Measurements from ENCODE around the gene CCT5. TPM values are rescaled to one million over a fixed set of nuclear protein-coding genes. Genes with fewer than 3 reads are reported as not detected.

Gene CCT5
- total RNA-seq, 1 experiment from 2014 or later, result 548 TPM

DNA sequence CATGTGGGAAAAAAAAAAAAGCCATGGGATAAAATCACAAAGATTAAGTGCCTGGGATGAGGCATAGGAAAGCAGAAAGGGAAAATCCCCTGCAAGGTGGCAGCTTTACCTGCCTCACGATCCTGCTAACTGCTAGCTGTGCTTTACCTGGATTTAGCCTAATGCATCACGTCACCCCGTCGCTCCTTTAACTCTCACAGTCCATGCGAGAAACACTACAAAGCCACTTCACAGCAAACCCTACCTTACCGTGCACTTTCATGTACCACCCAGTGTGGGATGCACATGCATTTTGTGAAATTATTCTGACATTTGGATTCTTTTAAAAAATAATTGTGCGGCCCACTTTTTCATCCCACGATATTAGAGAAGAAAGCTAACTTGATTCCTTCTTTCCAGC, 31.4 kb upstream of the CCT5 start:
- no peak for DNase-seq (ENCODE audit: low spot score)
- TF ChIP-seq ESRRA (CRISPR knock-in tag; IDR thresholded peaks at IDR 0.05; ENCODE audit: borderline replicate concordance), result no peak
- no peak for TF ChIP-seq ELF4 (CRISPR knock-in tag; IDR thresholded peaks at IDR 0.05; ENCODE audit: low read depth)
- TF ChIP-seq, protein P1, sequence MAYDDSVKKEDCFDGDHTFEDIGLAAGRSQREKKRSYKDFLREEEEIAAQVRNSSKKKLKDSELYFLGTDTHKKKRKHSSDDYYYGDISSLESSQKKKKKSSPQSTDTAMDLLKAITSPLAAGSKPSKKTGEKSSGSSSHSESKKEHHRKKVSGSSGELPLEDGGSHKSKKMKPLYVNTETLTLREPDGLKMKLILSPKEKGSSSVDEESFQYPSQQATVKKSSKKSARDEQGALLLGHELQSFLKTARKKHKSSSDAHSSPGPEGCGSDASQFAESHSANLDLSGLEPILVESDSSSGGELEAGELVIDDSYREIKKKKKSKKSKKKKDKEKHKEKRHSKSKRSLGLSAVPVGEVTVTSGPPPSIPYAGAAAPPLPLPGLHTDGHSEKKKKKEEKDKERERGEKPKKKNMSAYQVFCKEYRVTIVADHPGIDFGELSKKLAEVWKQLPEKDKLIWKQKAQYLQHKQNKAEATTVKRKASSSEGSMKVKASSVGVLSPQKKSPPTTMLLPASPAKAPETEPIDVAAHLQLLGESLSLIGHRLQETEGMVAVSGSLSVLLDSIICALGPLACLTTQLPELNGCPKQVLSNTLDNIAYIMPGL (CRISPR knock-in tag; IDR thresholded peaks at IDR 0.05), result no peak
- TF ChIP-seq ZNF671 (CRISPR knock-in tag; IDR thresholded peaks at IDR 0.05), result no peak
- TF ChIP-seq NR3C1 (CRISPR knock-in tag; conservative IDR thresholded peaks at IDR 0.05; ENCODE audit: low read depth), result no peak
- ChIA-PET POLR2A (interaction anchor here (0.7 kb wide), 1 partner anchor 265 kb away, joined by 3 read pairs; no protein-coding TSS in a partner anchor), CTCF (interaction anchor here (0.6 kb wide), 1 partner anchor 188 kb away, joined by 3 read pairs; no protein-coding TSS in a partner anchor)
- H3K36me3 Mint-ChIP-seq, result peaks cover 13% of the 10 kb centered on the region
- no peak for ATAC-seq
- H3K9me3 Mint-ChIP-seq, result peaks cover 1% of the 10 kb centered on the region
- no peaks in the 10 kb centered on the region for H3K27me3 Mint-ChIP-seq (ENCODE audit: low read depth)
- no peak overlapping the region for H3K27ac Mint-ChIP-seq
- no peak overlapping the region for H3K4me3 Mint-ChIP-seq
- H3K4me1 Mint-ChIP-seq, result peaks cover 5% of the 10 kb centered on the region

DNA sequence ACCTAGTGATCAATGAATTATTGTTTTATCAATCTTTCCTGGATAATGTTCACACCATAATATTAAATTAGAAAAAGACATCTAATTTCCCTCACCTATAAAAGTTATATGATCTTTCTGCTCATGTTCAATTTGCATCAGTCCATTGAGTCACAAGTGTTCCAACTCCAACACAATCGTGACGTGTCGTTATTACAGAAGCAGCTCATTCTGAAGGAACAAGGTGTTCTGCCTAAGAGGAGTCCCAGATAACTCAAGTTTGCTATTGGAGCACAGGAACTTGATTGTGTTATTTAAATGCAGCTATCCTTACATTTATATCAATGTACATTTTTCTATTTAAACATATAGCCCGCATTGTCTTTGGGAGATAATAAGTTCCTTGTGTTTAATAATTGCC, 31.0 kb upstream of the CCT5 start:
- H3K4me3 Mint-ChIP-seq, result no peak overlapping the region
- ChIA-PET POLR2A (interaction anchor here (0.7 kb wide), 1 partner anchor 265 kb away, joined by 3 read pairs; no protein-coding TSS in a partner anchor), CTCF (interaction anchor here (0.6 kb wide), 1 partner anchor 189 kb away, joined by 3 read pairs; no protein-coding TSS in a partner anchor)
- DNase-seq (ENCODE audit: low spot score), result no peak
- peaks cover 17% of the 10 kb centered on the region for H3K36me3 Mint-ChIP-seq
- no peaks in the 10 kb centered on the region for H3K27me3 Mint-ChIP-seq (ENCODE audit: low read depth)
- H3K9me3 Mint-ChIP-seq, result peaks cover 5% of the 10 kb centered on the region
- no peak for ATAC-seq
- no peak overlapping the region for H3K27ac Mint-ChIP-seq
- peaks cover 5% of the 10 kb centered on the region for H3K4me1 Mint-ChIP-seq
- TF ChIP-seq, protein P2, sequence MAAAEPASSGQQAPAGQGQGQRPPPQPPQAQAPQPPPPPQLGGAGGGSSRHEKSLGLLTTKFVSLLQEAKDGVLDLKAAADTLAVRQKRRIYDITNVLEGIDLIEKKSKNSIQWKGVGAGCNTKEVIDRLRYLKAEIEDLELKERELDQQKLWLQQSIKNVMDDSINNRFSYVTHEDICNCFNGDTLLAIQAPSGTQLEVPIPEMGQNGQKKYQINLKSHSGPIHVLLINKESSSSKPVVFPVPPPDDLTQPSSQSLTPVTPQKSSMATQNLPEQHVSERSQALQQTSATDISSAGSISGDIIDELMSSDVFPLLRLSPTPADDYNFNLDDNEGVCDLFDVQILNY (CRISPR knock-in tag; IDR thresholded peaks at IDR 0.05), result no peak
- TF ChIP-seq MXD4 (CRISPR knock-in tag; IDR thresholded peaks at IDR 0.05; ENCODE audit: borderline replicate concordance) (no peak), ELF4 (CRISPR knock-in tag; IDR thresholded peaks at IDR 0.05; ENCODE audit: low read depth) (no peak), FOXK1 (CRISPR knock-in tag; IDR thresholded peaks at IDR 0.05) (no peak), SMAD3 (CRISPR knock-in tag; IDR thresholded peaks at IDR 0.05; ENCODE audit: borderline replicate concordance) (no peak), NR2C2 (CRISPR knock-in tag; IDR thresholded peaks at IDR 0.05) (no peak), IRF2 (CRISPR knock-in tag; IDR thresholded peaks at IDR 0.05; ENCODE audit: borderline replicate concordance, low read depth) (no peak), ZNF219 (CRISPR knock-in tag; IDR thresholded peaks at IDR 0.05; ENCODE audit: borderline replicate concordance) (no peak), ESRRA (CRISPR knock-in tag; IDR thresholded peaks at IDR 0.05; ENCODE audit: borderline replicate concordance) (no peak), GABPB1 (CRISPR knock-in tag; IDR thresholded peaks at IDR 0.05) (no peak), GRHL2 (CRISPR knock-in tag; IDR thresholded peaks at IDR 0.05; ENCODE audit: insufficient replicate concordance, severe bottlenecking) (no peak), PRRX2 (CRISPR knock-in tag; IDR thresholded peaks at IDR 0.05) (no peak), ZNF671 (CRISPR knock-in tag; IDR thresholded peaks at IDR 0.05) (no peak)
- TF ChIP-seq, protein P3, sequence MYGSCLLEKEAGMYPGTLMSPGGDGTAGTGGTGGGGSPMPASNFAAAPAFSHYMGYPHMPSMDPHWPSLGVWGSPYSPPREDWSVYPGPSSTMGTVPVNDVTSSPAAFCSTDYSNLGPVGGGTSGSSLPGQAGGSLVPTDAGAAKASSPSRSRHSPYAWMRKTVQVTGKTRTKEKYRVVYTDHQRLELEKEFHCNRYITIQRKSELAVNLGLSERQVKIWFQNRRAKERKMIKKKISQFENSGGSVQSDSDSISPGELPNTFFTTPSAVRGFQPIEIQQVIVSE (CRISPR knock-in tag; IDR thresholded peaks at IDR 0.05; ENCODE audit: borderline replicate concordance), result no peak
- TF ChIP-seq, protein P4, sequence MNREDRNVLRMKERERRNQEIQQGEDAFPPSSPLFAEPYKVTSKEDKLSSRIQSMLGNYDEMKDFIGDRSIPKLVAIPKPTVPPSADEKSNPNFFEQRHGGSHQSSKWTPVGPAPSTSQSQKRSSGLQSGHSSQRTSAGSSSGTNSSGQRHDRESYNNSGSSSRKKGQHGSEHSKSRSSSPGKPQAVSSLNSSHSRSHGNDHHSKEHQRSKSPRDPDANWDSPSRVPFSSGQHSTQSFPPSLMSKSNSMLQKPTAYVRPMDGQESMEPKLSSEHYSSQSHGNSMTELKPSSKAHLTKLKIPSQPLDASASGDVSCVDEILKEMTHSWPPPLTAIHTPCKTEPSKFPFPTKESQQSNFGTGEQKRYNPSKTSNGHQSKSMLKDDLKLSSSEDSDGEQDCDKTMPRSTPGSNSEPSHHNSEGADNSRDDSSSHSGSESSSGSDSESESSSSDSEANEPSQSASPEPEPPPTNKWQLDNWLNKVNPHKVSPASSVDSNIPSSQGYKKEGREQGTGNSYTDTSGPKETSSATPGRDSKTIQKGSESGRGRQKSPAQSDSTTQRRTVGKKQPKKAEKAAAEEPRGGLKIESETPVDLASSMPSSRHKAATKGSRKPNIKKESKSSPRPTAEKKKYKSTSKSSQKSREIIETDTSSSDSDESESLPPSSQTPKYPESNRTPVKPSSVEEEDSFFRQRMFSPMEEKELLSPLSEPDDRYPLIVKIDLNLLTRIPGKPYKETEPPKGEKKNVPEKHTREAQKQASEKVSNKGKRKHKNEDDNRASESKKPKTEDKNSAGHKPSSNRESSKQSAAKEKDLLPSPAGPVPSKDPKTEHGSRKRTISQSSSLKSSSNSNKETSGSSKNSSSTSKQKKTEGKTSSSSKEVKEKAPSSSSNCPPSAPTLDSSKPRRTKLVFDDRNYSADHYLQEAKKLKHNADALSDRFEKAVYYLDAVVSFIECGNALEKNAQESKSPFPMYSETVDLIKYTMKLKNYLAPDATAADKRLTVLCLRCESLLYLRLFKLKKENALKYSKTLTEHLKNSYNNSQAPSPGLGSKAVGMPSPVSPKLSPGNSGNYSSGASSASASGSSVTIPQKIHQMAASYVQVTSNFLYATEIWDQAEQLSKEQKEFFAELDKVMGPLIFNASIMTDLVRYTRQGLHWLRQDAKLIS (CRISPR knock-in tag; IDR thresholded peaks at IDR 0.05; ENCODE audit: borderline replicate concordance), result no peak
- TF ChIP-seq, protein P5, sequence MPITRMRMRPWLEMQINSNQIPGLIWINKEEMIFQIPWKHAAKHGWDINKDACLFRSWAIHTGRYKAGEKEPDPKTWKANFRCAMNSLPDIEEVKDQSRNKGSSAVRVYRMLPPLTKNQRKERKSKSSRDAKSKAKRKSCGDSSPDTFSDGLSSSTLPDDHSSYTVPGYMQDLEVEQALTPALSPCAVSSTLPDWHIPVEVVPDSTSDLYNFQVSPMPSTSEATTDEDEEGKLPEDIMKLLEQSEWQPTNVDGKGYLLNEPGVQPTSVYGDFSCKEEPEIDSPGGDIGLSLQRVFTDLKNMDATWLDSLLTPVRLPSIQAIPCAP (CRISPR knock-in tag; IDR thresholded peaks at IDR 0.05), result no peak
- TF ChIP-seq, protein P6, sequence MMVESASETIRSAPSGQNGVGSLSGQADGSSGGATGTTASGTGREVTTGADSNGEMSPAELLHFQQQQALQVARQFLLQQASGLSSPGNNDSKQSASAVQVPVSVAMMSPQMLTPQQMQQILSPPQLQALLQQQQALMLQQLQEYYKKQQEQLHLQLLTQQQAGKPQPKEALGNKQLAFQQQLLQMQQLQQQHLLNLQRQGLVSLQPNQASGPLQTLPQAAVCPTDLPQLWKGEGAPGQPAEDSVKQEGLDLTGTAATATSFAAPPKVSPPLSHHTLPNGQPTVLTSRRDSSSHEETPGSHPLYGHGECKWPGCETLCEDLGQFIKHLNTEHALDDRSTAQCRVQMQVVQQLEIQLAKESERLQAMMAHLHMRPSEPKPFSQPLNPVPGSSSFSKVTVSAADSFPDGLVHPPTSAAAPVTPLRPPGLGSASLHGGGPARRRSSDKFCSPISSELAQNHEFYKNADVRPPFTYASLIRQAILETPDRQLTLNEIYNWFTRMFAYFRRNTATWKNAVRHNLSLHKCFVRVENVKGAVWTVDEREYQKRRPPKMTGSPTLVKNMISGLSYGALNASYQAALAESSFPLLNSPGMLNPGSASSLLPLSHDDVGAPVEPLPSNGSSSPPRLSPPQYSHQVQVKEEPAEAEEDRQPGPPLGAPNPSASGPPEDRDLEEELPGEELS (CRISPR knock-in tag; IDR thresholded peaks at IDR 0.05), result no peak
- TF ChIP-seq, protein P7, sequence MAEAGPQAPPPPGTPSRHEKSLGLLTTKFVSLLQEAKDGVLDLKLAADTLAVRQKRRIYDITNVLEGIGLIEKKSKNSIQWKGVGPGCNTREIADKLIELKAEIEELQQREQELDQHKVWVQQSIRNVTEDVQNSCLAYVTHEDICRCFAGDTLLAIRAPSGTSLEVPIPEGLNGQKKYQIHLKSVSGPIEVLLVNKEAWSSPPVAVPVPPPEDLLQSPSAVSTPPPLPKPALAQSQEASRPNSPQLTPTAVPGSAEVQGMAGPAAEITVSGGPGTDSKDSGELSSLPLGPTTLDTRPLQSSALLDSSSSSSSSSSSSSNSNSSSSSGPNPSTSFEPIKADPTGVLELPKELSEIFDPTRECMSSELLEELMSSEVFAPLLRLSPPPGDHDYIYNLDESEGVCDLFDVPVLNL (CRISPR knock-in tag; IDR thresholded peaks at IDR 0.05; ENCODE audit: borderline replicate concordance, low read depth), result no peak

Measured in WTC11 (cell line).